A673 (cell line): ENCODE data around the gene SMCHD1. TPM values are rescaled to one million over a fixed set of nuclear protein-coding genes. Genes with fewer than 3 reads are reported as not detected.

ENCODE experiments used
- BruUV-seq: library from RNA; stranded (reverse); fragments of 400-500 nt; replicated peaks from 2 replicates; lab custom pipeline; 2021; lab: Mats Ljungman, UMichigan
- CTCF ChIA-PET: fragments of 300-600 bp; sonication (Branson Sonifier 250); formaldehyde crosslinking; loops from one replicate; lab custom pipeline; 2022; ENCODE audit warnings: antibody characterized with exemption; lab: Charles Lee
- POLR2A ChIA-PET: fragments of 300-600 bp; sonication (Branson Sonifier 250); formaldehyde crosslinking; loops from one replicate; lab custom pipeline; 2022; ENCODE audit warnings: antibody characterized with exemption; ENCODE audit not compliant: low non-redundant PET; lab: Charles Lee
- DNase-seq: peaks from one replicate; pipeline ENCODE4 v3.0.0-alpha.2; 2015; ENCODE audit warnings: low spot score
- H3K27ac ChIP-seq: fragments of 200-600 bp; sonication (generic); 2 replicates; pipeline ENCODE4 v1.5.1; 2016; ENCODE audit warnings: mixed run types, low read depth, mild to moderate bottlenecking, mixed read lengths, antibody characterized with exemption, low read length; ENCODE audit not compliant: poor library complexity, severe bottlenecking
- H3K27me3 ChIP-seq: fragments of 200-600 bp; sonication (generic); replicated peaks from 2 replicates; pipeline ENCODE4 v1.6.1; 2017; ENCODE audit warnings: mixed run types, low read depth, mild to moderate bottlenecking, mixed read lengths, antibody characterized with exemption, low read length; ENCODE audit not compliant: insufficient read depth, poor library complexity
- H3K36me3 ChIP-seq: fragments of 200-600 bp; sonication (generic); 2 replicates; pipeline ENCODE4 v1.6.1; 2016; ENCODE audit warnings: mixed run types, mild to moderate bottlenecking, mixed read lengths, antibody characterized with exemption, low read length; ENCODE audit not compliant: insufficient read depth, poor library complexity, severe bottlenecking
- H3K4me1 ChIP-seq: fragments of 200-600 bp; sonication (generic); 2 replicates; pipeline ENCODE4 v1.6.1; 2017; ENCODE audit warnings: mixed run types, mild to moderate bottlenecking, mixed read lengths, antibody characterized with exemption, low read length; ENCODE audit not compliant: insufficient read depth, poor library complexity, severe bottlenecking
- H3K4me3 ChIP-seq: fragments of 200-600 bp; sonication (generic); 2 replicates; pipeline ENCODE4 v1.5.1; 2016; ENCODE audit warnings: low read depth, mixed run types, mild to moderate bottlenecking, mixed read lengths, low read length; ENCODE audit not compliant: poor library complexity, severe bottlenecking
- H3K9me3 ChIP-seq: fragments of 200-600 bp; sonication (generic); 2 replicates; pipeline ENCODE4 v1.6.1; 2016; ENCODE audit warnings: mixed run types, low read depth, mild to moderate bottlenecking, mixed read lengths, antibody characterized with exemption, low read length; ENCODE audit not compliant: poor library complexity, severe bottlenecking
- EZH2 ChIP-seq: fragments of 200-600 bp; sonication (generic); IDR thresholded peaks from 2 replicates; pipeline ENCODE4 v1.6.1; 2017; ENCODE audit warnings: borderline replicate concordance, low read depth, mild to moderate bottlenecking, mixed read lengths, antibody characterized with exemption, low read length; ENCODE audit not compliant: poor library complexity, severe bottlenecking
- intact Hi-C: fragments of 100-400 bp; cut with micrococcal nuclease; formaldehyde crosslinking; loops from one replicate; pipeline ENCODE4 v1.10.0; 2022; ENCODE audit not compliant: unreplicated experiment
- total RNA-seq: library from RNA; stranded (reverse); gene quantifications from 2 replicates; pipeline ENCODE4 v1.2.3, GENCODE V29; 2021
- TF ChIP-seq, protein P1 (sequence below): fragments of 300-800, 200-600 bp; sonication (generic); conservative IDR thresholded peaks from 2 replicates; pipeline ENCODE4 v1.5.1; 2017; ENCODE audit warnings: low read depth, mild to moderate bottlenecking, antibody characterized with exemption, low read length, moderate library complexity, mixed read lengths

The SMCHD1 gene
- total RNA-seq, 1 experiment from 2014 or later: 80.9 TPM

DNA sequence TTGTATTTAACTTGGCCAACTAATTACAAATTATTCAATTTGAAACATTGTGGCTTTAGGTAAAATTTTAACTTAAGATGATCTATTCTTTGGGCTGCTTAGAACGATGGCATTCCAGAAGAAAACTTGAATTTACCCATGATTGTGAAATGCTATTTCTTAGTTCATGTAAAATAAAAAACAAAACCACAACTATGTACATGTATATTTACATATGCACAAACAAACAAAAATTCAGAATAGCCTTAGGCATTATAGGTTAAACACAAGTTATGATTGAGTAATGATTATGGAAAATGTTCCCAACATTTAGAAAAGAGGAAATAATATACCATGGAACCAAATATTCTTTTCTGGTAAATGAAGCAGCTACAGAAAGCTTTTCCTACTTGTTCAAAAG lies 3.5 kb upstream of the SMCHD1 start:
- ChIA-PET CTCF (no interaction called here), POLR2A (no interaction called here)
- H3K9me3 ChIP-seq: no peaks in the 10 kb centered on the region
- intact Hi-C loops: loop anchor here (10.0 kb wide), 1 partner anchor 253 kb away; no protein-coding TSS in a partner anchor
- DNase-seq: no peak
- H3K27me3 ChIP-seq: no peaks in the 10 kb centered on the region
- BruUV-seq: no TSS peak
- no peaks in the 10 kb centered on the region for H3K36me3 ChIP-seq
- no peak overlapping the region for H3K4me3 ChIP-seq
- no peaks in the 10 kb centered on the region for H3K4me1 ChIP-seq
- TF ChIP-seq, protein P1, sequence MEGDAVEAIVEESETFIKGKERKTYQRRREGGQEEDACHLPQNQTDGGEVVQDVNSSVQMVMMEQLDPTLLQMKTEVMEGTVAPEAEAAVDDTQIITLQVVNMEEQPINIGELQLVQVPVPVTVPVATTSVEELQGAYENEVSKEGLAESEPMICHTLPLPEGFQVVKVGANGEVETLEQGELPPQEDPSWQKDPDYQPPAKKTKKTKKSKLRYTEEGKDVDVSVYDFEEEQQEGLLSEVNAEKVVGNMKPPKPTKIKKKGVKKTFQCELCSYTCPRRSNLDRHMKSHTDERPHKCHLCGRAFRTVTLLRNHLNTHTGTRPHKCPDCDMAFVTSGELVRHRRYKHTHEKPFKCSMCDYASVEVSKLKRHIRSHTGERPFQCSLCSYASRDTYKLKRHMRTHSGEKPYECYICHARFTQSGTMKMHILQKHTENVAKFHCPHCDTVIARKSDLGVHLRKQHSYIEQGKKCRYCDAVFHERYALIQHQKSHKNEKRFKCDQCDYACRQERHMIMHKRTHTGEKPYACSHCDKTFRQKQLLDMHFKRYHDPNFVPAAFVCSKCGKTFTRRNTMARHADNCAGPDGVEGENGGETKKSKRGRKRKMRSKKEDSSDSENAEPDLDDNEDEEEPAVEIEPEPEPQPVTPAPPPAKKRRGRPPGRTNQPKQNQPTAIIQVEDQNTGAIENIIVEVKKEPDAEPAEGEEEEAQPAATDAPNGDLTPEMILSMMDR: no peak
- TF ChIP-seq EZH2: no peak
- H3K27ac ChIP-seq: no peak overlapping the region

DNA sequence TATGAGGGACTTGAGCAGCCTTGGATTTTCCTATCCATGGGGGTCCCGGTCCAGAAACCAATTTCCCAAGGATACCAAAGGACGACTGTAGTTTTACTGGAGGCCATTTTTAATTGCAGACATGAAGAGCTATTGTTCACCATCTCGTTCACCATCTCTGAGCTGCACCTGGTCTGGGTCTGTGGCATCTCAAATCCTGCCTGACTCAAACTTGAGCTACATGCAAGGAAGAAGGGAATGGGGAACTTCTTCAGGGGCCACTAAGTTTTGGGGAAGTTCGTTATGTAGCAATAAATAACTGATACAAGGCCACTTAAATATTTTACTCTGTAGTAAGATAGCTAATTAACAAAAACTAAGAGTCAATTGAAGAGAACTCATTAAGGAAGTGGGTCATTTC lies 2.1 kb upstream of the SMCHD1 start:
- Histone ChIP-seq H3K27me3 (no peaks in the 10 kb centered on the region), H3K4me1 (peaks cover 5% of the 10 kb centered on the region), H3K9me3 (no peaks in the 10 kb centered on the region), H3K27ac (no peak overlapping the region), H3K4me3 (no peak overlapping the region), H3K36me3 (no peaks in the 10 kb centered on the region)
- no TSS peak for BruUV-seq
- intact Hi-C loops: loop anchor here (10.0 kb wide), 1 partner anchor 251 kb away; no protein-coding TSS in a partner anchor
- ChIA-PET POLR2A (no interaction called here), CTCF (no interaction called here)
- DNase-seq: no peak
- TF ChIP-seq EZH2: no peak
- TF ChIP-seq, protein P1: no peak

DNA sequence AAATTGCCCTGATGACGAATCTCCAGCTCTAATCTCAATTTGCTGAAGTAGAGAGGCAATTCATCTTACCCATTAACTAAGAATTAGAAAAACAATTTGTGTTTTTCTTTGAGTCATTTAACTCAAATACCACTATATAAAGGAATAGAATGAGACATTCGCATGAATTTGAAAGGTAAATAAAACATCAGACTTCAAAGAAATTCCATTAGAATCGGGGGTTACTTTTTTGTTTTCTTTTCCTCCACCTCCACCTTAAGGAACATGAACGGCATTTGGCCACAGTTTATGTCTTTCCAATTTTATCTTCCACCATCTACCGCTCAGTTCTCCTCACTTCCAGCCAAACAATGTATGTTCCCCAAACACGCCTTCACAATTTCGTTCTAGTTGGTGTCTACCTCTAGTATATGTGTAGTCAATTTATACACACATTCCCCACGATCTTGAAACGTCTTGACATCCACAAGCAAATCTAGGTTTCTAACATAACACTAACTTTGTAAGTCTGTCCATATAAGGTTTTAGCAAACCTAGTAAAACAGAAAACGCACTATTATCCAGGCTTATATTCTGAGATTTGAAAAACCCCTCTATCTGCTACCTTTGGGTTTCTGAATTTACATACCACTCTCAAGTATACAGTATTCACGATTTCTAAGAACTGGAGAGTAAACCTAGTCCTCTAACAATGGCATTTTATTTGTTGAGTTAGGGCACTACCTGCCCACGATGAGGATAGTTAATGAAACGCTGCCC lies 1.2 kb upstream of the SMCHD1 start:
- POLR2A ChIA-PET: no interaction called here
- Histone ChIP-seq H3K27ac (peak overlapping the region; percentile 97), H3K36me3 (no peaks in the 10 kb centered on the region), H3K27me3 (no peaks in the 10 kb centered on the region), H3K4me1 (peaks cover 5% of the 10 kb centered on the region), H3K9me3 (no peaks in the 10 kb centered on the region), H3K4me3 (peak overlapping the region; percentile 98)
- no peak for DNase-seq
- intact Hi-C loops: loop anchor here (10.0 kb wide), 1 partner anchor 250 kb away; no protein-coding TSS in a partner anchor
- TSS peak; percentile 78 for BruUV-seq
- TF ChIP-seq, protein P1: no peak
- TF ChIP-seq EZH2: no peak
- CTCF ChIA-PET: no interaction called here
